ENCODE results near the gene MAPK10.

DNA sequence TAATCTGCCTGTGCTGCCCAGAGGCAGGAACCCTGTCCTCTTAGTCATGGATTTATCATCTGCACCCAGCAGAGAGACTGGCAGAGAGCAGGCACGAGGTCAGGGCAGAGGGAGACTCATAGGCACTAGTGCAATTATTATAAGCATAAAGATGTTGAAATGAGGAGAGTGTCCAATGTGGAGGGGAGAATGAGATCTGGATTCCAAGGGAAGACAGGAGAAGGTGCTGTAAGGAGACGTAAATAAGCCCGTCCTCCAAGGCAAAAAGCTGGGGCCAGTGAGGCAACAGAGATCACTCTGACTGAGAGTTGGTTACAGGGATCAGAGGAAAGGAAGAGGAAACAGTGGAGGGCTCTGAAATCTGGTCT lies 406.2 kb downstream of the MAPK10 start:
- TF ChIP-seq GABPA (IDR thresholded peaks at IDR 0.05; ENCODE audit: low read depth) = no peak
- TF ChIP-seq, protein P1, sequence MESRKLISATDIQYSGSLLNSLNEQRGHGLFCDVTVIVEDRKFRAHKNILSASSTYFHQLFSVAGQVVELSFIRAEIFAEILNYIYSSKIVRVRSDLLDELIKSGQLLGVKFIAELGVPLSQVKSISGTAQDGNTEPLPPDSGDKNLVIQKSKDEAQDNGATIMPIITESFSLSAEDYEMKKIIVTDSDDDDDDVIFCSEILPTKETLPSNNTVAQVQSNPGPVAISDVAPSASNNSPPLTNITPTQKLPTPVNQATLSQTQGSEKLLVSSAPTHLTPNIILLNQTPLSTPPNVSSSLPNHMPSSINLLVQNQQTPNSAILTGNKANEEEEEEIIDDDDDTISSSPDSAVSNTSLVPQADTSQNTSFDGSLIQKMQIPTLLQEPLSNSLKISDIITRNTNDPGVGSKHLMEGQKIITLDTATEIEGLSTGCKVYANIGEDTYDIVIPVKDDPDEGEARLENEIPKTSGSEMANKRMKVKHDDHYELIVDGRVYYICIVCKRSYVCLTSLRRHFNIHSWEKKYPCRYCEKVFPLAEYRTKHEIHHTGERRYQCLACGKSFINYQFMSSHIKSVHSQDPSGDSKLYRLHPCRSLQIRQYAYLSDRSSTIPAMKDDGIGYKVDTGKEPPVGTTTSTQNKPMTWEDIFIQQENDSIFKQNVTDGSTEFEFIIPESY (IDR thresholded peaks at IDR 0.05) = no peak

All from GM12878 (cell line).